Caco-2 (cell line): ENCODE results near the gene RBKS. TPM values are rescaled to one million over a fixed set of nuclear protein-coding genes. Genes with fewer than 3 reads are reported as not detected.

Source experiments
- BruUV-seq: library from RNA; stranded (reverse); fragments of 400-500 nt; replicated peaks from 2 replicates; lab custom pipeline; 2021; lab: Mats Ljungman, UMichigan
- CTCF ChIA-PET: fragments of 300-600 bp; sonication (Branson Sonifier 250); formaldehyde crosslinking; loops from one replicate; lab custom pipeline; 2022; ENCODE audit warnings: antibody characterized with exemption; lab: Charles Lee
- POLR2A ChIA-PET: fragments of 300-600 bp; sonication (Branson Sonifier 250); formaldehyde crosslinking; loops from one replicate; lab custom pipeline; 2022; ENCODE audit warnings: antibody characterized with exemption; lab: Charles Lee
- DNase-seq, 2 experiments: peaks; one replicate each; pipeline versions ENCODE4 v3.0.0 to v3.0.0-alpha.2; 2020 to 2022
- H3K27me3 ChIP-seq: replicated peaks from 2 replicates; pipeline ENCODE4 v1.6.0; 2011; ENCODE audit warnings: low read length; ENCODE audit not compliant: control insufficient read depth, insufficient read depth
- H3K36me3 ChIP-seq: 2 replicates; pipeline ENCODE4 v1.5.1; 2011; ENCODE audit warnings: low read length; ENCODE audit not compliant: control insufficient read depth, insufficient read depth
- H3K4me1 ChIP-seq: fragments of 250-450 bp; sonication (Bioruptor Pico); 2 replicates; pipeline ENCODE4 v1.5.1; 2020; ENCODE audit warnings: mild to moderate bottlenecking
- H3K4me3 ChIP-seq: 2 replicates; pipeline ENCODE4 v1.5.1; 2011; ENCODE audit warnings: low read depth, mild to moderate bottlenecking, control low read depth, low read length
- H3K9me3 ChIP-seq: fragments of 250-450 bp; sonication (Bioruptor Pico); 2 replicates; pipeline ENCODE4 v1.5.1; 2020; ENCODE audit warnings: mild to moderate bottlenecking, moderate library complexity
- H3K27ac Mint-ChIP-seq: one replicate; pipeline ENCODE4 v1.8.0; 2022; ENCODE audit warnings: mixed read lengths; ENCODE audit not compliant: unreplicated experiment
- H3K27me3 Mint-ChIP-seq: one replicate; pipeline ENCODE4 v1.8.0; 2022; ENCODE audit warnings: mixed read lengths; ENCODE audit not compliant: insufficient read depth, unreplicated experiment
- H3K36me3 Mint-ChIP-seq: one replicate; pipeline ENCODE4 v1.8.0; 2022; ENCODE audit warnings: mild to moderate bottlenecking, mixed read lengths; ENCODE audit not compliant: insufficient read depth, unreplicated experiment
- H3K4me1 Mint-ChIP-seq: one replicate; pipeline ENCODE4 v1.8.0; 2022; ENCODE audit warnings: low read depth, mixed read lengths; ENCODE audit not compliant: unreplicated experiment
- H3K4me3 Mint-ChIP-seq: one replicate; pipeline ENCODE4 v1.8.0; 2022; ENCODE audit warnings: mild to moderate bottlenecking, moderate library complexity, mixed read lengths; ENCODE audit not compliant: unreplicated experiment
- H3K9me3 Mint-ChIP-seq: one replicate; pipeline ENCODE4 v1.8.0; 2022; ENCODE audit warnings: mixed read lengths; ENCODE audit not compliant: unreplicated experiment
- intact Hi-C: fragments of 100-400 bp; cut with micrococcal nuclease; formaldehyde crosslinking; loops from one replicate; pipeline ENCODE4 v1.10.0; 2022; ENCODE audit not compliant: unreplicated experiment
- total RNA-seq: library from RNA; stranded (reverse); gene quantifications from 2 replicates; pipeline ENCODE4 v1.2.3, GENCODE V29; 2022
- TF ChIP-seq, protein P1 (sequence below), 2 experiments: fragments of 200-600 bp in 1 of 2; IDR thresholded peaks; 1 replicate in 1 of 2; 2 replicates in 1 of 2; pipeline versions ENCODE4 v1.5.1 to v1.8.0; 2011 to 2022; ENCODE audit warnings: antibody characterized with exemption in 1 of 2, control low read depth in 1 of 2, inconsistent platforms in 1 of 2, low read depth in 1 of 2, low read length in 1 of 2, mild to moderate bottlenecking in 1 of 2, moderate library complexity in 1 of 2; ENCODE audit not compliant: insufficient read depth in 1 of 2, severe bottlenecking in 1 of 2, unreplicated experiment in 1 of 2

RBKS gene
- total RNA-seq, 1 experiment from 2014 or later = 7.4 TPM

DNA sequence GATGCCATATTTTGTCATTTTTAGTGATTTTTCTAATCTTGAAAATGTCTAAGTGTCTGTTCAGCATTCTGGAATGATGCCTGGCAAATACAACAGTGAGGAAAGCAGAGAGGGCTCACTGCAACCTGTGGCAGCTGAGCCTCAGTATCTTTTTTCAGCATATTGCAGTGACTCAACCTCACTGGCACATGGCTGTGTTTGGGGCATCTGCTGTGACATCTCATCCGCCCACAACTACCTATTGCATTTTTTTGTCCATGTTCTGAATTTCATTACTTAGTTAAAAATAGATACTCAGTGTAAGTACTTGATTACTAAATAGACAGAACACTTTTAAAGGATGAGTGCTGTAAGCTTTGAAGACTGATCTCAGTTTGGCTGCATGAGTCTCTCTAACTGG is 11.0 kb upstream of the RBKS start:
- H3K36me3 ChIP-seq = no peaks in the 10 kb centered on the region
- CTCF ChIA-PET = no interaction called here

GRCh38 chr2:27897717-27898116 is 7.5 kb upstream of the RBKS start:
- no TSS peak for BruUV-seq
- H3K9me3 Mint-ChIP-seq = no peaks in the 10 kb centered on the region
- H3K27me3 Mint-ChIP-seq = no peaks in the 10 kb centered on the region
- intact Hi-C loops = no loop called here
- no peak overlapping the region for H3K27ac Mint-ChIP-seq
- H3K4me3 ChIP-seq = no peak overlapping the region
- no peaks in the 10 kb centered on the region for H3K36me3 ChIP-seq
- TF ChIP-seq, protein P1, sequence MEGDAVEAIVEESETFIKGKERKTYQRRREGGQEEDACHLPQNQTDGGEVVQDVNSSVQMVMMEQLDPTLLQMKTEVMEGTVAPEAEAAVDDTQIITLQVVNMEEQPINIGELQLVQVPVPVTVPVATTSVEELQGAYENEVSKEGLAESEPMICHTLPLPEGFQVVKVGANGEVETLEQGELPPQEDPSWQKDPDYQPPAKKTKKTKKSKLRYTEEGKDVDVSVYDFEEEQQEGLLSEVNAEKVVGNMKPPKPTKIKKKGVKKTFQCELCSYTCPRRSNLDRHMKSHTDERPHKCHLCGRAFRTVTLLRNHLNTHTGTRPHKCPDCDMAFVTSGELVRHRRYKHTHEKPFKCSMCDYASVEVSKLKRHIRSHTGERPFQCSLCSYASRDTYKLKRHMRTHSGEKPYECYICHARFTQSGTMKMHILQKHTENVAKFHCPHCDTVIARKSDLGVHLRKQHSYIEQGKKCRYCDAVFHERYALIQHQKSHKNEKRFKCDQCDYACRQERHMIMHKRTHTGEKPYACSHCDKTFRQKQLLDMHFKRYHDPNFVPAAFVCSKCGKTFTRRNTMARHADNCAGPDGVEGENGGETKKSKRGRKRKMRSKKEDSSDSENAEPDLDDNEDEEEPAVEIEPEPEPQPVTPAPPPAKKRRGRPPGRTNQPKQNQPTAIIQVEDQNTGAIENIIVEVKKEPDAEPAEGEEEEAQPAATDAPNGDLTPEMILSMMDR (IDR thresholded peaks at IDR 0.05; ENCODE audit: insufficient read depth in 1 of 2, low read depth in 1 of 2, low read length in 1 of 2, severe bottlenecking in 1 of 2, unreplicated experiment in 1 of 2) = no peak
- ChIA-PET POLR2A (interaction anchor here (0.7 kb wide), 1 partner anchor 12 kb away, joined by 3 read pairs; no protein-coding TSS in a partner anchor), CTCF (no interaction called here)
- peaks cover 10% of the 10 kb centered on the region for H3K36me3 Mint-ChIP-seq
- no peaks in the 10 kb centered on the region for H3K9me3 ChIP-seq
- H3K27me3 ChIP-seq = no peaks in the 10 kb centered on the region
- H3K4me1 ChIP-seq = no peaks in the 10 kb centered on the region
- DNase-seq = no peak
- no peaks in the 10 kb centered on the region for H3K4me1 Mint-ChIP-seq
- no peak overlapping the region for H3K4me3 Mint-ChIP-seq

More for the DNA sequence above, 11.0 kb upstream of the RBKS start:
- H3K4me3 ChIP-seq = no peak overlapping the region
- H3K36me3 Mint-ChIP-seq = peaks cover 6% of the 10 kb centered on the region
- no peaks in the 10 kb centered on the region for H3K4me1 Mint-ChIP-seq
- POLR2A ChIA-PET = no interaction called here
- H3K27me3 ChIP-seq = no peaks in the 10 kb centered on the region
- DNase-seq = no peak
- H3K9me3 ChIP-seq = no peaks in the 10 kb centered on the region
- TF ChIP-seq, protein P1 (IDR thresholded peaks at IDR 0.05; ENCODE audit: insufficient read depth in 1 of 2, low read depth in 1 of 2, low read length in 1 of 2, severe bottlenecking in 1 of 2, unreplicated experiment in 1 of 2) = no peak
- H3K9me3 Mint-ChIP-seq = no peaks in the 10 kb centered on the region
- intact Hi-C loops = no loop called here
- no peaks in the 10 kb centered on the region for H3K4me1 ChIP-seq
- no peak overlapping the region for H3K4me3 Mint-ChIP-seq
- no TSS peak for BruUV-seq
- no peak overlapping the region for H3K27ac Mint-ChIP-seq
- H3K27me3 Mint-ChIP-seq = no peaks in the 10 kb centered on the region

DNA sequence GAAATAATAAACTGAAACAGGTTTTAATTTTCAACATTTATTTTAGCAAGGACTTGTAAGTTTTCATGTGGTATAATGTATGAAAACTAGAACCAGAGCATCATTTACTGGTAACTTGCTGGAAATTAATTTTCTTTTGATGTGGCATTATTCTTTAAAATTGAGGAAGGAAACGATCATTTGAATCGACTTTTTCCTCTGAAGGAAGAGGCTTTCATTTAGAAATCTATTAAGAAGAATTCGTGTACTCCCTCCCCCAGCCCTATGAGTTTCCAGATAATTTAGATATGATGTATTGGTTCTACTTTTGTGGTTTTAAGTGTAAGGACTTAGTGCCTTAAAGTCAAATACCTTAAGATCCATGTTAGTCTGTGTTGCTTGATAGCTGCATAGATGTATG is 2.8 kb upstream of the RBKS start:
- POLR2A ChIA-PET = no interaction called here
- BruUV-seq = no TSS peak
- Mint-ChIP-seq H3K4me1 (no peaks in the 10 kb centered on the region), H3K27ac (no peak overlapping the region), H3K4me3 (no peak overlapping the region), H3K27me3 (no peaks in the 10 kb centered on the region), H3K9me3 (no peaks in the 10 kb centered on the region), H3K36me3 (peaks cover 29% of the 10 kb centered on the region)
- Histone ChIP-seq H3K9me3 (no peaks in the 10 kb centered on the region), H3K27me3 (no peaks in the 10 kb centered on the region), H3K4me3 (no peak overlapping the region), H3K4me1 (no peaks in the 10 kb centered on the region), H3K36me3 (no peaks in the 10 kb centered on the region)
- no peak for DNase-seq
- intact Hi-C loops = no loop called here
- TF ChIP-seq, protein P1 (IDR thresholded peaks at IDR 0.05; ENCODE audit: insufficient read depth in 1 of 2, low read depth in 1 of 2, low read length in 1 of 2, severe bottlenecking in 1 of 2, unreplicated experiment in 1 of 2) = no peak
- CTCF ChIA-PET = no interaction called here
